Trophoblast cell (in vitro differentiated cells and primary cell): Measurements from ENCODE around the gene CAST.

Source experiments
- DNase-seq, 2 donors: peaks; one replicate each; pipeline ENCODE4 v3.0.0-alpha.2; 2016
- H2AFZ ChIP-seq: 2 replicates; pipeline ENCODE4 v1.6.1; 2013; ENCODE audit warnings: low read length, moderate library complexity, mild to moderate bottlenecking; ENCODE audit not compliant: insufficient read depth, poor library complexity
- H2AK5ac ChIP-seq: 2 replicates; pipeline ENCODE4 v1.6.1; 2013; ENCODE audit warnings: mild to moderate bottlenecking, low read length
- H2BK120ac ChIP-seq: 2 replicates; pipeline ENCODE4 v1.6.1; 2013; ENCODE audit warnings: low read length, mild to moderate bottlenecking, moderate library complexity; ENCODE audit not compliant: insufficient read depth, poor library complexity
- H2BK12ac ChIP-seq: 2 replicates; pipeline ENCODE4 v1.6.1; 2013; ENCODE audit warnings: mild to moderate bottlenecking, low read length, moderate library complexity
- H2BK5ac ChIP-seq: 2 replicates; pipeline ENCODE4 v1.6.1; 2013; ENCODE audit warnings: low read length, low read depth, moderate library complexity, mild to moderate bottlenecking; ENCODE audit not compliant: poor library complexity
- H3K14ac ChIP-seq: 2 replicates; pipeline ENCODE4 v1.6.1; 2013; ENCODE audit warnings: mild to moderate bottlenecking, low read length
- H3K18ac ChIP-seq: 2 replicates; pipeline ENCODE4 v1.6.1; 2013; ENCODE audit warnings: mild to moderate bottlenecking, low read length
- H3K23ac ChIP-seq: 2 replicates; pipeline ENCODE4 v1.6.1; 2013; ENCODE audit warnings: low read length
- H3K27ac ChIP-seq: 2 replicates; pipeline ENCODE4 v1.5.1; 2013; ENCODE audit warnings: low read depth, mild to moderate bottlenecking, inconsistent platforms, low read length, moderate library complexity
- H3K27me3 ChIP-seq: 2 replicates; pipeline ENCODE4 v1.6.1; 2013; ENCODE audit warnings: inconsistent platforms, mild to moderate bottlenecking, low read length, moderate library complexity; ENCODE audit not compliant: insufficient read depth
- H3K36me3 ChIP-seq, 2 experiments: 1 replicate in 1 of 2; 2 replicates in 1 of 2; pipeline ENCODE4 v1.6.1; 2013; ENCODE audit warnings: low read length in 2 of 2, mild to moderate bottlenecking in 2 of 2, moderate library complexity in 1 of 2; ENCODE audit not compliant: insufficient read depth in 2 of 2, control insufficient read depth in 1 of 2
- H3K4ac ChIP-seq: 2 replicates; pipeline ENCODE4 v1.6.1; 2013; ENCODE audit warnings: low read depth, mild to moderate bottlenecking, low read length, moderate library complexity
- H3K4me1 ChIP-seq, 2 experiments: 1 replicate in 1 of 2; 2 replicates in 1 of 2; pipeline ENCODE4 v1.6.1; 2013; ENCODE audit warnings: low read length in 2 of 2, mild to moderate bottlenecking in 2 of 2, moderate library complexity in 1 of 2; ENCODE audit not compliant: insufficient read depth in 2 of 2, control insufficient read depth in 1 of 2
- H3K4me2 ChIP-seq: 2 replicates; pipeline ENCODE4 v1.6.1; 2013; ENCODE audit warnings: inconsistent platforms, mild to moderate bottlenecking, low read length, moderate library complexity
- H3K4me3 ChIP-seq: 2 replicates; pipeline ENCODE4 v1.5.1; 2013; ENCODE audit warnings: mild to moderate bottlenecking, low read depth, low read length, inconsistent platforms
- H3K79me1 ChIP-seq: one replicate; pipeline ENCODE4 v1.6.1; 2013; ENCODE audit warnings: low read length
- H3K79me2 ChIP-seq: 2 replicates; pipeline ENCODE4 v1.6.1; 2013; ENCODE audit warnings: low read length, mild to moderate bottlenecking; ENCODE audit not compliant: control insufficient read depth, insufficient read depth, poor library complexity
- H3K9ac ChIP-seq: 2 replicates; pipeline ENCODE4 v1.6.1; 2013; ENCODE audit warnings: mild to moderate bottlenecking, low read length
- H3K9me3 ChIP-seq: 2 replicates; pipeline ENCODE4 v1.6.1; 2013; ENCODE audit warnings: low read depth, mild to moderate bottlenecking, control low read depth, inconsistent platforms, low read length; ENCODE audit not compliant: insufficient read depth
- H4K12ac ChIP-seq: 2 replicates; pipeline ENCODE4 v1.6.1; 2013; ENCODE audit warnings: low read depth, mild to moderate bottlenecking, low read length, moderate library complexity
- H4K8ac ChIP-seq: 2 replicates; pipeline ENCODE4 v1.6.1; 2013; ENCODE audit warnings: low read depth, mild to moderate bottlenecking, low read length, moderate library complexity
- H4K91ac ChIP-seq: one replicate; pipeline ENCODE4 v1.6.1; 2013; ENCODE audit warnings: low read depth, mild to moderate bottlenecking, low read length, moderate library complexity
- WGBS: extraction: QIAGEN DNeasy Blood & Tissue Kit; methylation state at CpG from one replicate; pipeline ENCODE4 v1.1.7; 2013; ENCODE audit warnings: missing lambda C conversion rate; ENCODE audit not compliant: insufficient read length, insufficient coverage; ENCODE audit errors: extremely low coverage; 5-methylcytosine and 5-hydroxymethylcytosine counted together

Gene CAST

GRCh38 chr5:96716007-96716406 is 53.8 kb downstream of the CAST start:
- no peak overlapping the region for H3K4ac ChIP-seq
- no peak overlapping the region for H4K12ac ChIP-seq

GRCh38 chr5:96716716-96717115 is 54.5 kb downstream of the CAST start:
- Histone ChIP-seq H3K79me2 (no peaks in the 10 kb centered on the region), H3K14ac (no peak overlapping the region), H3K9me3 (no peaks in the 10 kb centered on the region), H3K4ac (no peak overlapping the region), H2BK5ac (no peak overlapping the region), H3K4me1 (peaks cover 0 to 5% of the 10 kb centered on the region in 2 experiments), H2BK120ac (no peak overlapping the region), H2BK12ac (no peak overlapping the region), H3K36me3 (no peaks in the 10 kb centered on the region), H3K27me3 (no peaks in the 10 kb centered on the region), H3K9ac (no peak overlapping the region), H3K23ac (no peak overlapping the region), H4K12ac (no peak overlapping the region), H2AFZ (no peak overlapping the region), H3K18ac (no peak overlapping the region), H3K4me2 (no peak overlapping the region), H3K27ac (no peak overlapping the region), H3K79me1 (no peaks in the 10 kb centered on the region), H4K91ac (no peak overlapping the region), H3K4me3 (no peak overlapping the region), H2AK5ac (no peak overlapping the region), H4K8ac (no peak overlapping the region)
- 100% methylated on average over 1 of the region's 2 CpGs for WGBS
- DNase-seq, result no peak

More at GRCh38 chr5:96716007-96716406, 53.8 kb downstream of the CAST start:
- Histone ChIP-seq H2AK5ac (no peak overlapping the region), H3K9me3 (no peaks in the 10 kb centered on the region), H3K4me3 (no peak overlapping the region), H3K14ac (no peak overlapping the region), H3K4me2 (no peak overlapping the region), H3K23ac (no peak overlapping the region), H3K18ac (no peak overlapping the region), H3K4me1 (peaks cover 0 to 5% of the 10 kb centered on the region in 2 experiments), H2BK5ac (no peak overlapping the region), H3K79me2 (no peaks in the 10 kb centered on the region), H2AFZ (no peak overlapping the region), H4K91ac (no peak overlapping the region), H3K27me3 (no peaks in the 10 kb centered on the region), H3K79me1 (no peaks in the 10 kb centered on the region), H2BK120ac (no peak overlapping the region), H2BK12ac (no peak overlapping the region), H3K36me3 (no peaks in the 10 kb centered on the region), H4K8ac (no peak overlapping the region), H3K27ac (no peak overlapping the region), H3K9ac (no peak overlapping the region)
- no peak for DNase-seq
- WGBS, result no CpG with 5 or more reads among the region's 5 CpGs

- H2BK5ac ChIP-seq, result no peak overlapping the region
- H3K14ac ChIP-seq, result no peak overlapping the region
- H3K23ac ChIP-seq, result no peak overlapping the region
- H3K9me3 ChIP-seq, result no peaks in the 10 kb centered on the region
- peaks cover 0 to 1% of the 10 kb centered on the region in 2 experiments for H3K4me1 ChIP-seq
- no peaks in the 10 kb centered on the region for H3K27me3 ChIP-seq
- WGBS, result no CpG with 5 or more reads among the region's 1 CpG
- H2AK5ac ChIP-seq, result no peak overlapping the region
- H2AFZ ChIP-seq, result no peak overlapping the region
- no peaks in the 10 kb centered on the region for H3K79me1 ChIP-seq
- no peak overlapping the region for H3K9ac ChIP-seq
- no peak for DNase-seq
- H3K4me3 ChIP-seq, result no peak overlapping the region
- H3K4me2 ChIP-seq, result no peak overlapping the region
- no peaks in the 10 kb centered on the region for H3K79me2 ChIP-seq
- no peak overlapping the region for H3K18ac ChIP-seq
- no peak overlapping the region for H3K4ac ChIP-seq
- no peak overlapping the region for H4K12ac ChIP-seq
- H2BK120ac ChIP-seq, result no peak overlapping the region
- no peak overlapping the region for H3K27ac ChIP-seq
- no peak overlapping the region for H4K8ac ChIP-seq
- H4K91ac ChIP-seq, result no peak overlapping the region
- no peaks in the 10 kb centered on the region for H3K36me3 ChIP-seq
- no peak overlapping the region for H2BK12ac ChIP-seq
Measured at GRCh38 chr5:96717874-96718273, 55.7 kb downstream of the CAST start.

GRCh38 chr5:96718635-96719077 is 56.5 kb downstream of the CAST start:
- DNase-seq, result no peak
- Histone ChIP-seq H3K4me1 (peaks cover 0 to 1% of the 10 kb centered on the region in 2 experiments), H3K23ac (no peak overlapping the region), H2BK120ac (no peak overlapping the region), H3K4me3 (no peak overlapping the region), H4K12ac (no peak overlapping the region), H3K27me3 (no peaks in the 10 kb centered on the region), H3K4ac (no peak overlapping the region), H3K18ac (no peak overlapping the region), H4K91ac (no peak overlapping the region), H4K8ac (no peak overlapping the region), H3K4me2 (no peak overlapping the region), H3K36me3 (no peaks in the 10 kb centered on the region), H2BK12ac (no peak overlapping the region), H3K9me3 (no peaks in the 10 kb centered on the region), H2BK5ac (no peak overlapping the region), H3K79me1 (no peaks in the 10 kb centered on the region), H2AFZ (no peak overlapping the region), H3K27ac (no peak overlapping the region), H2AK5ac (no peak overlapping the region), H3K9ac (peak overlapping the region; percentile 21), H3K79me2 (no peaks in the 10 kb centered on the region), H3K14ac (no peak overlapping the region)
- WGBS, result no CpG with 5 or more reads among the region's 7 CpGs
